RWPE1 (cell line): ENCODE results near the gene SUN1.

Source experiments
- CTCF ChIA-PET: fragments of 350-600 bp; sonication (Branson Sonifier 250); formaldehyde crosslinking; extraction: SDS; loops from one replicate; lab custom pipeline; 2021; lab: Yijun Ruan, JAX
- POLR2A ChIA-PET: fragments of 400-600 bp; formaldehyde crosslinking; extraction: SDS; loops from one replicate; lab custom pipeline; 2020; ENCODE audit warnings: antibody characterized with exemption; ENCODE audit not compliant: low non-redundant PET; lab: Yijun Ruan, JAX
- DNase-seq: peaks from one replicate; pipeline ENCODE4 v3.0.0; 2012; ENCODE audit warnings: low spot score
- H3K27ac ChIP-seq: fragments of 450-650 bp; 2 replicates; pipeline ENCODE4 v1.5.1; 2017
- TF ChIP-seq, protein P1 (sequence below): fragments of 450-650 bp; conservative IDR thresholded peaks from 2 replicates; pipeline ENCODE4 v1.5.1; 2017; ENCODE audit warnings: low read depth, mild to moderate bottlenecking

The SUN1 gene

GRCh38 chr7:853366-854117 is 21.3 kb downstream of the SUN1 start:
- TF ChIP-seq, protein P1, sequence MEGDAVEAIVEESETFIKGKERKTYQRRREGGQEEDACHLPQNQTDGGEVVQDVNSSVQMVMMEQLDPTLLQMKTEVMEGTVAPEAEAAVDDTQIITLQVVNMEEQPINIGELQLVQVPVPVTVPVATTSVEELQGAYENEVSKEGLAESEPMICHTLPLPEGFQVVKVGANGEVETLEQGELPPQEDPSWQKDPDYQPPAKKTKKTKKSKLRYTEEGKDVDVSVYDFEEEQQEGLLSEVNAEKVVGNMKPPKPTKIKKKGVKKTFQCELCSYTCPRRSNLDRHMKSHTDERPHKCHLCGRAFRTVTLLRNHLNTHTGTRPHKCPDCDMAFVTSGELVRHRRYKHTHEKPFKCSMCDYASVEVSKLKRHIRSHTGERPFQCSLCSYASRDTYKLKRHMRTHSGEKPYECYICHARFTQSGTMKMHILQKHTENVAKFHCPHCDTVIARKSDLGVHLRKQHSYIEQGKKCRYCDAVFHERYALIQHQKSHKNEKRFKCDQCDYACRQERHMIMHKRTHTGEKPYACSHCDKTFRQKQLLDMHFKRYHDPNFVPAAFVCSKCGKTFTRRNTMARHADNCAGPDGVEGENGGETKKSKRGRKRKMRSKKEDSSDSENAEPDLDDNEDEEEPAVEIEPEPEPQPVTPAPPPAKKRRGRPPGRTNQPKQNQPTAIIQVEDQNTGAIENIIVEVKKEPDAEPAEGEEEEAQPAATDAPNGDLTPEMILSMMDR: no peak
- ChIA-PET POLR2A (no interaction called here), CTCF (no interaction called here)
- DNase-seq: no peak
- peak overlapping the region; percentile 2; the same call in 1 of the 2 replicates for H3K27ac ChIP-seq

GRCh38 chr7:854118-854775 is 22.0 kb downstream of the SUN1 start:
- peak overlapping the region; percentile 2; the same call in 1 of the 2 replicates for H3K27ac ChIP-seq
- DNase-seq: no peak
- ChIA-PET POLR2A (no interaction called here), CTCF (no interaction called here)
- TF ChIP-seq, protein P1: no peak

- H3K27ac ChIP-seq: no peak overlapping the region; the same call in 1 of the 2 replicates
- TF ChIP-seq, protein P1: no peak
- CTCF ChIA-PET: interaction anchor here (0.7 to 0.8 kb wide), 2 partner anchors 34 to 69 kb away, joined by 3 read pairs; no protein-coding TSS in a partner anchor
- no peak for DNase-seq
- POLR2A ChIA-PET: no interaction called here
Observed at GRCh38 chr7:855686-856369, 23.6 kb downstream of the SUN1 start.

DNA sequence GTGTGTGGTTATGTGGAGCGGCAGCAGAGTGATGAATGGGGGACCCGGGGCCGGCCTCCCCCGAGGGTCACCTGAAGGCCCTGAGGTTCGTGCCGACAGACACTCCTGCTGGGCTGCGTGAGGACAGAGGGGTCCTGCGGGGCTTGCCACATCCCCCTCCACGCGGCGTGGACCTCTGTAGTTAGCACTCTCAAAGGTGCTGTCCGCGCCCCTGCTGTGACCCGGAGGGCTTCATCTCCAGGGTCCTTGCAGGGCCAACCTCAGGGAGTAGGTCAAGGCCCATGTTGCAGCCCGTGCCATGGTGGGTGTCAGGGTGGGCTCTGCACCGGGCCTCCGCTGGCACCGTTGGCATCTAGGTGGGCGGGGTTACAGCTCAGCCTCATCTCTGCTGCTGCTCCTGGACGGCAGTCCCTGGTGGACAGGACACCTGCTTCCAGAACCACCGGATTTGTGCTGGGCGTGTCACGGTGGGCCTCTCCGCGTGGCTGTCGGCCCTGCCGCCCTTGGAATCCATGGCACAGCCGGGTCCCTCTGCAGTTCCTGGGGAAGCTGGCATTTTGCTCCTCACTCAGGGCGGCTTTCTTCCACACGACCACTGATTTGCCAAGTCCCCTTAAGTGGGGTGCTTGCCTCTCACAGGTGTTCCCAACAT is 24.3 kb downstream of the SUN1 start:
- TF ChIP-seq, protein P1: no peak
- no peak overlapping the region; the same call in 1 of the 2 replicates for H3K27ac ChIP-seq
- DNase-seq: no peak
- ChIA-PET POLR2A (no interaction called here), CTCF (interaction anchor here (0.7 to 1.2 kb wide), 3 partner anchors 17 to 70 kb away, joined by 3 to 6 read pairs (median 3); no protein-coding TSS in a partner anchor)

GRCh38 chr7:857661-858060 is 25.4 kb downstream of the SUN1 start:
- ChIA-PET CTCF (interaction anchor here (0.6 to 1.2 kb wide), 2 partner anchors 16 to 19 kb away, joined by 4 to 6 read pairs; no protein-coding TSS in a partner anchor), POLR2A (no interaction called here)
- H3K27ac ChIP-seq: peak overlapping the region; percentile 21
- TF ChIP-seq, protein P1: no peak
- DNase-seq: no peak
